Measurements from ENCODE around the gene UBE2D2. TPM values are rescaled to one million over a fixed set of nuclear protein-coding genes. Genes with fewer than 3 reads are reported as not detected.

The UBE2D2 gene
- total and polyA plus RNA-seq, 2 of the 13 experiments (the other 11 are each of a cell fraction or from before 2014, with no cell fraction given): 79.1 to 109 TPM

GRCh38 chr5:139642891-139643871 is 82.0 kb downstream of the UBE2D2 start (continued):
- TF ChIP-seq ZNF609 (CRISPR knock-in tag; IDR thresholded peaks at IDR 0.05; ENCODE audit: borderline replicate concordance): peak; percentile 32; the same call in 1 of the 2 replicates
- peak; percentile 68 for TF ChIP-seq ZNF605 (CRISPR knock-in tag; IDR thresholded peaks at IDR 0.05)
- no peak for TF ChIP-seq USF2 (IDR thresholded peaks at IDR 0.05; ENCODE audit: low read depth, low read length)
- 0 out of 2 replicates have a peak, but pooled peaks have one; percentile 48 for TF ChIP-seq USF2 (CRISPR knock-in tag; IDR thresholded peaks at IDR 0.05; ENCODE audit: borderline replicate concordance)
- peak; percentile 51; the same call in 1 of the 2 replicates for TF ChIP-seq KDM1A (CRISPR knock-in tag; IDR thresholded peaks at IDR 0.05)
- peak; percentile 51; the same call in 1 of the 2 replicates for TF ChIP-seq THAP11 (CRISPR knock-in tag; IDR thresholded peaks at IDR 0.05)
- TF ChIP-seq ZFP36L2 (CRISPR knock-in tag; IDR thresholded peaks at IDR 0.05): no peak
- peak; percentile 79; the same call in 1 of the 2 replicates for TF ChIP-seq ARID5B (CRISPR knock-in tag; IDR thresholded peaks at IDR 0.05)
- no peak for TF ChIP-seq ZNF784 (CRISPR knock-in tag; IDR thresholded peaks at IDR 0.05; ENCODE audit: borderline replicate concordance)
- TF ChIP-seq ZNF788 (CRISPR knock-in tag; IDR thresholded peaks at IDR 0.05; ENCODE audit: borderline replicate concordance): peak; percentile 61
- peak; percentile 64 for TF ChIP-seq THRA (CRISPR knock-in tag; IDR thresholded peaks at IDR 0.05; ENCODE audit: borderline replicate concordance)
- TF ChIP-seq NR3C1 (CRISPR knock-in tag; IDR thresholded peaks at IDR 0.05): no peak
- peak; percentile 71 for TF ChIP-seq ZMYM4 (CRISPR knock-in tag; IDR thresholded peaks at IDR 0.05)
- peak; percentile 40; the same call in 1 of the 2 replicates for TF ChIP-seq HES4 (CRISPR knock-in tag; IDR thresholded peaks at IDR 0.05; ENCODE audit: borderline replicate concordance)
